Measurements from ENCODE around the gene PNPLA8.
"Not testable (repeated sequence)": the region's sequence is repeated elsewhere in the genome, so short reads cannot be mapped to it uniquely, and the experiment has no call there.

Gene PNPLA8

DNA sequence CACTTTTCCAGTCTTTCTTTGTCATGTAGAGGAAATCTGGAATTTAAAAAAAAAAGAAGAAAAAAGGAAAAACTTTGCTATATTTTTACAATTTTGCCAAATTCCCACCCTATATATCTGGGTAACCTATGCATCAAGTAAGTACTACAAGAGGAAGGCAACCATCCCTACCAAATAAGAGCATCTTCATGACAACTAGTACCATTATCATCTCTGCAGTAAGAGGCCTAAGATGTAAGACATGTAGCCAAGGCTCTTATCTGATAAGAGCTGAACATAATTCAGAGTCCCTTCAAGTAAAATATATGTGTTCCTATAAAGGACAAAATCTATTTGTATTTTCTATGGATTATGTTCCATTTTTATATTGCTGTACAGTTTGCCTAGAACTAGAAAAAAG, 40.1 kb upstream of the PNPLA8 start:
- no peak for DNase-seq (ENCODE audit: low spot score)
- in situ Hi-C loops (cut with MboI; ENCODE audit: low sequenced_read_pairs, unreplicated experiment), result no loop called here
- no peak for TF ChIP-seq CTCF (IDR thresholded peaks at IDR 0.05; ENCODE audit: borderline replicate concordance, control extremely low read depth, extremely low read depth, insufficient read depth, missing control alignments)

DNA sequence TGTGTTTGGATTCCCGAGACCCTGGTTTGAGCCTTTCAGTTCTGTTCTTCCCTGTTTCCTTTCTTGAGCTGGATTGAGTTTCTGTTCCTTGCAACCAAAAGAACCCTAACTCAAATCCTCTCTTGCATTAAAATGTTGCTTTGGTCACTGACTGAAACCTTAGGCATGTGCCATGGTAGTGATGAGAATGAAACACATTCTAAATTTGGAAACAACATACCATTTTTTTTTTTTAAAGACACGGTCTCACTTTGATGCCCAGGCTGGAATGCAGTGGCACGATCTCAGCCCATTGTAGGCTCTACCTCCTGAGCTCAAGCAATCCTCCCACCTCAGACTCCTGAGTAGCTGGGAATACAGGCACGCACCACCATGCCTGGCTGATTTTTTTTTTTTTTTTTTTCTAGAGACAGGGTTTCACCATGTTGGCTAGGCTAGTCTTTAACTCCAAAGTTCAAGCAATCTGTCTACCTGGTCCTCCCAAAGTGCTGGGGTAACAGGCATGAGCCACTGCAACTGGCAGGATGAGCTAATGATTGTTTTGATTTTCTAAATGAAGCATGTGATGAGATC, 35.2 kb upstream of the PNPLA8 start:
- in situ Hi-C loops (cut with MboI; ENCODE audit: low sequenced_read_pairs, unreplicated experiment), result no loop called here
- no peak for TF ChIP-seq CTCF (IDR thresholded peaks at IDR 0.05; ENCODE audit: borderline replicate concordance, control extremely low read depth, extremely low read depth, insufficient read depth, missing control alignments)
- DNase-seq (ENCODE audit: low spot score), result no peak

GRCh38 chr7:108559253-108559652, 33.3 kb upstream of the PNPLA8 start:
- in situ Hi-C loops (cut with MboI; ENCODE audit: low sequenced_read_pairs, unreplicated experiment), result no loop called here
- TF ChIP-seq CTCF (IDR thresholded peaks at IDR 0.05; ENCODE audit: borderline replicate concordance, control extremely low read depth, extremely low read depth, insufficient read depth, missing control alignments), result no peak
- DNase-seq (ENCODE audit: low spot score), result no peak

GRCh38 chr7:108557617-108558016, 31.7 kb upstream of the PNPLA8 start:
- in situ Hi-C loops (cut with MboI; ENCODE audit: low sequenced_read_pairs, unreplicated experiment), result no loop called here
- DNase-seq (ENCODE audit: low spot score), result no peak
- no peak for TF ChIP-seq CTCF (IDR thresholded peaks at IDR 0.05; ENCODE audit: borderline replicate concordance, control extremely low read depth, extremely low read depth, insufficient read depth, missing control alignments)

DNA sequence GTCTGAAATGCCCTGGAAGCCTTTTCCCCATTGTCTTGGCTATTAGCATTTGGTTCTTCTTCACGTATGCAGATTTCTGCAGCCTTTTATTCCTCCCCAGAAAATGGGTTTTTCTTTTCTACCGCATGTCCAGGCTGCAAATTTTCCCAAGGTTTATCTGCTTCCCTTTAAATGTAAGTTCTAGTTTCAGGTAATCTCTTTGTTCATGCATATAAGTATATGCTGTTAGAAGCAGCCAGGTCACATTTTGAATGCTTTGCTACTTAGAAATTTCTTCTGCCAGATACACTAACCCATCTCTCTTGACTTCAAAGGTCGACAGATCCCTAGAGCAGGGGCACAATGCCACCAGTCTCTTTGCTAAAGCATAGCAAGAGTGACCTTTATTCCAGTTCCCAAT, 31.3 kb upstream of the PNPLA8 start:
- DNase-seq (ENCODE audit: low spot score), result no peak
- no peak for TF ChIP-seq CTCF (IDR thresholded peaks at IDR 0.05; ENCODE audit: borderline replicate concordance, control extremely low read depth, extremely low read depth, insufficient read depth, missing control alignments)
- in situ Hi-C loops (cut with MboI; ENCODE audit: low sequenced_read_pairs, unreplicated experiment), result no loop called here

DNA sequence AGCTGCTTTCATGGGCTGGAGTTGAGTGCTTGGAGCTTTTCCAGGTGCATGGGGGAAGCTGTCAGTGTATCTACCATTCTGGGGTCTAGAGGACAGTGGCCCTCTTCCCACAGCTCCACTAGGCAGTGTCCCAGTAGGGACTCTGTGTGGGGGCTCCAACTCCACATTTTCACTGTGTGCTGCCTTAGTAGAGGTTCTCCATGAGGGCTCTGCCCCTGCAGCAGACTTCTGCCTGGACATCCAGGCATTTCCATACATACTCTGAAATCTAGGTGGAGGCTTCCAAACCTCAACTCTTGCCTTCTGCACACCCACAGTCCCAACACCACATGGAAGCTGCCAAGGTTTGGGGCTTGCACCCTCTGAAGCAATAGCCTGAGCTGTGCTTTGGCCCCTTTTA, 30.7 kb upstream of the PNPLA8 start:
- not testable (repeated sequence) for DNase-seq (ENCODE audit: low spot score)

GRCh38 chr7:108548141-108548896, 22.4 kb upstream of the PNPLA8 start:
- in situ Hi-C loops (cut with MboI; ENCODE audit: low sequenced_read_pairs, unreplicated experiment); DNase-seq (ENCODE audit: low spot score): not testable (repeated sequence)

More for the DNA sequence above, 30.7 kb upstream of the PNPLA8 start:
- in situ Hi-C loops (cut with MboI; ENCODE audit: low sequenced_read_pairs, unreplicated experiment), result not testable (repeated sequence)
